Esophagus (tissue), 2 donors: Measurements from ENCODE around the gene FNDC3B. TPM values are rescaled to one million over a fixed set of nuclear protein-coding genes. Genes with fewer than 3 reads are reported as not detected.

Experiments
- H3K27ac ChIP-seq, 2 donors: one replicate each; pipeline ENCODE4 v1.5.1; 2013; ENCODE audit warnings: low read depth in 2 of 2, mild to moderate bottlenecking in 2 of 2, inconsistent platforms in 1 of 2, low read length in 1 of 2, moderate library complexity in 1 of 2
- H3K27me3 ChIP-seq, 2 donors: one replicate each; pipeline ENCODE4 v1.6.1; 2013; ENCODE audit warnings: low read length in 2 of 2, control low read depth in 1 of 2, mild to moderate bottlenecking in 1 of 2; ENCODE audit not compliant: insufficient read depth in 2 of 2, control insufficient read depth in 1 of 2
- H3K36me3 ChIP-seq, 2 donors: one replicate each; pipeline ENCODE4 v1.6.1; 2013; ENCODE audit warnings: low read length in 1 of 2; ENCODE audit not compliant: control insufficient read depth in 2 of 2, insufficient read depth in 2 of 2
- H3K4me1 ChIP-seq, 2 donors: one replicate each; pipeline ENCODE4 v1.6.1; 2013; ENCODE audit warnings: low read length in 1 of 2; ENCODE audit not compliant: control insufficient read depth in 2 of 2, insufficient read depth in 2 of 2
- H3K4me3 ChIP-seq, 2 donors: one replicate each; pipeline ENCODE4 v1.5.1; 2013; ENCODE audit warnings: low read length in 2 of 2, mild to moderate bottlenecking in 2 of 2, low read depth in 1 of 2, moderate library complexity in 1 of 2
- H3K9me3 ChIP-seq, 2 donors: one replicate each; pipeline ENCODE4 v1.6.1; 2013; ENCODE audit warnings: mild to moderate bottlenecking in 2 of 2, low read depth in 1 of 2, low read length in 1 of 2, moderate library complexity in 1 of 2; ENCODE audit not compliant: control insufficient read depth in 2 of 2, insufficient read depth in 1 of 2
- WGBS, 2 donors: extraction: QIAGEN DNeasy Blood & Tissue Kit; methylation state at CpG; one replicate each; pipeline ENCODE4 v1.1.7; 2013; 5-methylcytosine and 5-hydroxymethylcytosine counted together
- polyA plus RNA-seq, 2 donors: library from polyadenylated mRNA; stranded (reverse); fragments of 200-250 nt; gene quantifications; one replicate each; pipeline ENCODE4 v1.2.3, GENCODE V29; 2013
- donor health status: healthy with polysubstance abuse.
- donor health status: Bipolar disorder and iron deficiency.

FNDC3B gene
- polyA plus RNA-seq, 2 donors = 2.8 to 3.3 TPM

- Histone ChIP-seq H3K9me3 (no peaks in the 10 kb centered on the region), H3K4me1 (peaks cover 0 to 2% of the 10 kb centered on the region in 2 donors), H3K27me3 (no peaks in the 10 kb centered on the region), H3K27ac (no peak overlapping the region), H3K4me3 (no peak overlapping the region), H3K36me3 (no peaks in the 10 kb centered on the region)
- 82 to 84% methylated on average over 6 of the region's 6 CpGs for WGBS, 2 donors
These were observed 115.6 kb downstream of the FNDC3B start for GRCh38 chr3:172154768-172155664.

- 48 to 63% methylated on average over 8 of the region's 8 CpGs for WGBS, 2 donors
- Histone ChIP-seq H3K4me1 (peaks cover 0 to 2% of the 10 kb centered on the region in 2 donors), H3K27me3 (no peaks in the 10 kb centered on the region), H3K36me3 (no peaks in the 10 kb centered on the region), H3K9me3 (no peaks in the 10 kb centered on the region), H3K4me3 (no peak overlapping the region), H3K27ac (no peak overlapping the region)
These were observed 116.7 kb downstream of the FNDC3B start for GRCh38 chr3:172155897-172156585.

GRCh38 chr3:172156586-172156955 is 117.2 kb downstream of the FNDC3B start:
- no peaks in the 10 kb centered on the region for H3K27me3 ChIP-seq
- no peaks in the 10 kb centered on the region for H3K36me3 ChIP-seq
- H3K27ac ChIP-seq = no peak overlapping the region
- no peak overlapping the region for H3K4me3 ChIP-seq
- 35 to 42% methylated on average over 5 of the region's 5 CpGs for WGBS, 2 donors
- H3K4me1 ChIP-seq = peaks cover 0 to 2% of the 10 kb centered on the region in 2 donors
- H3K9me3 ChIP-seq = no peaks in the 10 kb centered on the region

GRCh38 chr3:172157564-172158258 is 118.3 kb downstream of the FNDC3B start:
- Histone ChIP-seq H3K4me1 (peaks cover 0 to 2% of the 10 kb centered on the region in 2 donors), H3K27me3 (no peaks in the 10 kb centered on the region), H3K36me3 (no peaks in the 10 kb centered on the region), H3K4me3 (no peak overlapping the region), H3K27ac (no peak overlapping the region), H3K9me3 (no peaks in the 10 kb centered on the region)
- 86 to 92% methylated on average over 3 of the region's 3 CpGs for WGBS, 2 donors

GRCh38 chr3:172158741-172159140 is 119.4 kb downstream of the FNDC3B start:
- Histone ChIP-seq H3K4me1 (no peaks in the 10 kb centered on the region), H3K27me3 (no peaks in the 10 kb centered on the region)

GRCh38 chr3:172159376-172159775 is 120.0 kb downstream of the FNDC3B start:
- no peaks in the 10 kb centered on the region for H3K4me1 ChIP-seq
- H3K4me3 ChIP-seq = no peak overlapping the region
- WGBS, 2 donors = 68 to 83% methylated on average over 1 of the region's 1 CpG
- H3K36me3 ChIP-seq = no peaks in the 10 kb centered on the region
- H3K9me3 ChIP-seq = no peaks in the 10 kb centered on the region
- H3K27me3 ChIP-seq = no peaks in the 10 kb centered on the region
- no peak overlapping the region for H3K27ac ChIP-seq

More at GRCh38 chr3:172158741-172159140, 119.4 kb downstream of the FNDC3B start:
- H3K36me3 ChIP-seq = no peaks in the 10 kb centered on the region
- WGBS, 2 donors = 97% methylated on average over 4 of the region's 4 CpGs
- no peak overlapping the region for H3K4me3 ChIP-seq
- no peak overlapping the region for H3K27ac ChIP-seq
- H3K9me3 ChIP-seq = no peaks in the 10 kb centered on the region

GRCh38 chr3:172159962-172160538 is 120.7 kb downstream of the FNDC3B start:
- no peaks in the 10 kb centered on the region for H3K27me3 ChIP-seq
- H3K4me1 ChIP-seq = no peaks in the 10 kb centered on the region
- no peak overlapping the region for H3K27ac ChIP-seq
- H3K4me3 ChIP-seq = no peak overlapping the region
- H3K36me3 ChIP-seq = no peaks in the 10 kb centered on the region
- 61 to 65% methylated on average over 4 of the region's 4 CpGs for WGBS, 2 donors
- no peaks in the 10 kb centered on the region for H3K9me3 ChIP-seq

- Histone ChIP-seq H3K4me1 (no peaks in the 10 kb centered on the region), H3K9me3 (no peaks in the 10 kb centered on the region), H3K36me3 (no peaks in the 10 kb centered on the region), H3K27ac (no peak overlapping the region), H3K27me3 (no peaks in the 10 kb centered on the region), H3K4me3 (no peak overlapping the region)
- 95 to 96% methylated on average over 4 of the region's 4 CpGs for WGBS, 2 donors
These were observed 121.9 kb downstream of the FNDC3B start for GRCh38 chr3:172161133-172161789.

GRCh38 chr3:172161959-172162358 is 122.6 kb downstream of the FNDC3B start:
- WGBS, 2 donors = 94 to 95% methylated on average over 9 of the region's 9 CpGs
- no peak overlapping the region for H3K27ac ChIP-seq
- H3K9me3 ChIP-seq = no peaks in the 10 kb centered on the region
- H3K4me1 ChIP-seq = no peaks in the 10 kb centered on the region
- H3K4me3 ChIP-seq = no peak overlapping the region
- no peaks in the 10 kb centered on the region for H3K27me3 ChIP-seq
- H3K36me3 ChIP-seq = no peaks in the 10 kb centered on the region
